Omental fat pad (tissue), 4 donors: ENCODE results near the gene GUCY2D. TPM values are rescaled to one million over a fixed set of nuclear protein-coding genes. Genes with fewer than 3 reads are reported as not detected.
A peak's percentile ranks its signal among the peaks of the same experiment; 100 is the strongest.
"Not testable (repeated sequence)": the region's sequence is repeated elsewhere in the genome, so short reads cannot be mapped to it uniquely, and the experiment has no call there.

Experiments
- ATAC-seq: fragments of 150-250 bp; one replicate; pipeline ENCODE4 v1.9.1; 2016; ENCODE audit warnings: mild to moderate bottlenecking, moderate library complexity; ENCODE audit not compliant: low FRiP score
- DNase-seq: peaks from one replicate; pipeline ENCODE4 v3.0.0-alpha.2; 2019; ENCODE audit warnings: low spot score
- CTCF ChIP-seq, 3 donors: fragments of 450-650 bp; IDR thresholded peaks; one replicate each; pipeline ENCODE4 v1.5.1; 2016 to 2017; ENCODE audit warnings: antibody characterized with exemption in 3 of 3, mild to moderate bottlenecking in 3 of 3, moderate library complexity in 2 of 3
- total RNA-seq, 4 donors: library from RNA; depleted of rRNA; stranded (reverse); fragments of >200 nt; gene quantifications; one replicate each; pipeline ENCODE4 v1.1.0, GENCODE V29; 2016

Gene GUCY2D
- total RNA-seq, 4 donors from 2014 or later, result 0.09 to 0.12 TPM; not detected in 2

GRCh38 chr17:8053600-8053999 is 51.2 kb downstream of the GUCY2D start:
- no peak for DNase-seq

GRCh38 chr17:8055851-8056231 is 53.4 kb downstream of the GUCY2D start:
- no peak for ATAC-seq
- DNase-seq, result no peak
- no peak for TF ChIP-seq CTCF (IDR thresholded peaks at IDR 0.05)

More at GRCh38 chr17:8053600-8053999, 51.2 kb downstream of the GUCY2D start:
- TF ChIP-seq CTCF (IDR thresholded peaks at IDR 0.05), result no peak
- ATAC-seq, result no peak

GRCh38 chr17:8056232-8056975 is 54.0 kb downstream of the GUCY2D start:
- DNase-seq (no peak), ATAC-seq (peak; percentile 15)
- TF ChIP-seq CTCF (IDR thresholded peaks at IDR 0.05), result no peak

GRCh38 chr17:8056976-8057625 is 54.7 kb downstream of the GUCY2D start:
- no peak for DNase-seq
- ATAC-seq, result no peak
- no peak for TF ChIP-seq CTCF (IDR thresholded peaks at IDR 0.05)

- DNase-seq, result no peak
- ATAC-seq, result peak; percentile 81
- peak in 1 of 3 donors; percentile 38 for TF ChIP-seq CTCF (IDR thresholded peaks at IDR 0.05)
Observed at GRCh38 chr17:8057691-8058114, 55.3 kb downstream of the GUCY2D start.

GRCh38 chr17:8059131-8059530 is 56.7 kb downstream of the GUCY2D start:
- no peak for TF ChIP-seq CTCF (IDR thresholded peaks at IDR 0.05)
- ATAC-seq (no peak), DNase-seq (no peak)

- peak in 1 of 3 donors; percentile 58 for TF ChIP-seq CTCF (IDR thresholded peaks at IDR 0.05)
- DNase-seq (no peak), ATAC-seq (no peak)
Observed at GRCh38 chr17:8060274-8060673, 57.9 kb downstream of the GUCY2D start.

- not testable (repeated sequence) for ATAC-seq, DNase-seq
Observed at GRCh38 chr17:8061851-8062250, 59.4 kb downstream of the GUCY2D start.
